ENCODE results near the gene RGS11. TPM values are rescaled to one million over a fixed set of nuclear protein-coding genes. Genes with fewer than 3 reads are reported as not detected.

Gene RGS11
- polyA plus RNA-seq, 1 donor from 2014 or later = 3.5 TPM

- H3K9me3 ChIP-seq (ENCODE audit: low read length) = no peaks in the 10 kb centered on the region
- no peaks in the 10 kb centered on the region for H4K20me1 ChIP-seq (ENCODE audit: insufficient read depth)
- no peak overlapping the region for H3K9ac ChIP-seq (ENCODE audit: low read length)
- no peak overlapping the region for H3K27ac ChIP-seq (ENCODE audit: low read length)
- no peaks in the 10 kb centered on the region for H3K27me3 ChIP-seq (ENCODE audit: insufficient read depth, low read depth, low read length)
- H2AFZ ChIP-seq (ENCODE audit: low read depth, low read length) = no peak overlapping the region
- H3K4me2 ChIP-seq (ENCODE audit: low read length) = no peak overlapping the region
- no peaks in the 10 kb centered on the region for H3K9me2 ChIP-seq (ENCODE audit: insufficient read depth, low read length)
- TF ChIP-seq EZH2 (IDR thresholded peaks at IDR 0.05; ENCODE audit: borderline replicate concordance, insufficient read depth, low read length, poor library complexity, severe bottlenecking) (no peak), SMC3 (conservative IDR thresholded peaks at IDR 0.05; ENCODE audit: poor library complexity) (no peak)
- H3K79me2 ChIP-seq (replicated peaks; ENCODE audit: insufficient read depth, low read length) = no peaks in the 10 kb centered on the region
- no peak overlapping the region for H3K4me3 ChIP-seq (ENCODE audit: low read length)
- H3K36me3 ChIP-seq (ENCODE audit: insufficient read depth, low read length) = peaks cover 4% of the 10 kb centered on the region
- H3F3A ChIP-seq (ENCODE audit: insufficient read depth, low read length, poor library complexity, severe bottlenecking) = no peaks in the 10 kb centered on the region
Observed at GRCh38 chr16:287981-288920, 12.5 kb upstream of the RGS11 start.

DNA sequence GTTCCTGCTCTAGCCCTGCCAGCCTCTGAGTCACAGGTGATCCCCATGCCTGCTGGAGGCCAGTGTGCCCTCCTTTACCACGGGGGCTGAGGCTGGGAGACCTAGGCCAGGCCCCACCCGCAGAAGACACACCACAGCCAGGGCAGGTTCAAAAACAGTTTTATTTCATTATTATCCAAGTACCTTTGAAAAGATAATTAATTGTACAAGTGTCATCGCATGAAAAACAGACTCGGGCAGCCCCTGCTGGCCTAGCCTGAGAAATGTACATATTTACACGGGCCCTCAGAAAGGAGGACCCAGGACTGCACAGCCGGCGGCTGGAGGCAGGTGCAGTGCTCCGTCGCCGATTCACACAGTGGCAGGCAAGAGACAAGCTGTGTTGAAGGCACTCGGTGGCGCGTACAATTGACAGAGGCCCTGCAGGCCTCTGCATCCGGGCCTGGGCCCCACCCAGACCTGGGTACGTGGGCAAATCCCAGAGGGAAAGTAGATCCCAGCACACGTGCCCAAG is 11.6 kb upstream of the RGS11 start:
- Histone ChIP-seq H3F3A (ENCODE audit: insufficient read depth, low read length, poor library complexity, severe bottlenecking) (no peaks in the 10 kb centered on the region), H3K4me2 (ENCODE audit: low read length) (no peak overlapping the region), H3K9me3 (ENCODE audit: low read length) (no peaks in the 10 kb centered on the region), H3K27ac (ENCODE audit: low read length) (no peak overlapping the region), H3K4me3 (ENCODE audit: low read length) (no peak overlapping the region), H3K27me3 (ENCODE audit: insufficient read depth, low read depth, low read length) (no peaks in the 10 kb centered on the region), H3K9ac (ENCODE audit: low read length) (no peak overlapping the region), H3K79me2 (replicated peaks; ENCODE audit: insufficient read depth, low read length) (no peaks in the 10 kb centered on the region), H4K20me1 (ENCODE audit: insufficient read depth) (no peaks in the 10 kb centered on the region), H3K36me3 (ENCODE audit: insufficient read depth, low read length) (peaks cover 4% of the 10 kb centered on the region), H3K9me2 (ENCODE audit: insufficient read depth, low read length) (no peaks in the 10 kb centered on the region), H2AFZ (ENCODE audit: low read depth, low read length) (no peak overlapping the region)
- TF ChIP-seq EP300 (conservative IDR thresholded peaks at IDR 0.05; ENCODE audit: poor library complexity, severe bottlenecking) (no peak), POLR2AphosphoS5 (IDR thresholded peaks at IDR 0.05) (no peak), REST (IDR thresholded peaks at IDR 0.05; ENCODE audit: borderline replicate concordance) (no peak), SMC3 (conservative IDR thresholded peaks at IDR 0.05; ENCODE audit: poor library complexity) (no peak), TAF1 (IDR thresholded peaks at IDR 0.05; ENCODE audit: low read depth) (no peak), EZH2 (IDR thresholded peaks at IDR 0.05; ENCODE audit: borderline replicate concordance, insufficient read depth, low read length, poor library complexity, severe bottlenecking) (no peak), MXI1 (conservative IDR thresholded peaks at IDR 0.05; ENCODE audit: poor library complexity, severe bottlenecking) (no peak), RAD21 (conservative IDR thresholded peaks at IDR 0.05) (no peak)
- TF ChIP-seq, protein P1, sequence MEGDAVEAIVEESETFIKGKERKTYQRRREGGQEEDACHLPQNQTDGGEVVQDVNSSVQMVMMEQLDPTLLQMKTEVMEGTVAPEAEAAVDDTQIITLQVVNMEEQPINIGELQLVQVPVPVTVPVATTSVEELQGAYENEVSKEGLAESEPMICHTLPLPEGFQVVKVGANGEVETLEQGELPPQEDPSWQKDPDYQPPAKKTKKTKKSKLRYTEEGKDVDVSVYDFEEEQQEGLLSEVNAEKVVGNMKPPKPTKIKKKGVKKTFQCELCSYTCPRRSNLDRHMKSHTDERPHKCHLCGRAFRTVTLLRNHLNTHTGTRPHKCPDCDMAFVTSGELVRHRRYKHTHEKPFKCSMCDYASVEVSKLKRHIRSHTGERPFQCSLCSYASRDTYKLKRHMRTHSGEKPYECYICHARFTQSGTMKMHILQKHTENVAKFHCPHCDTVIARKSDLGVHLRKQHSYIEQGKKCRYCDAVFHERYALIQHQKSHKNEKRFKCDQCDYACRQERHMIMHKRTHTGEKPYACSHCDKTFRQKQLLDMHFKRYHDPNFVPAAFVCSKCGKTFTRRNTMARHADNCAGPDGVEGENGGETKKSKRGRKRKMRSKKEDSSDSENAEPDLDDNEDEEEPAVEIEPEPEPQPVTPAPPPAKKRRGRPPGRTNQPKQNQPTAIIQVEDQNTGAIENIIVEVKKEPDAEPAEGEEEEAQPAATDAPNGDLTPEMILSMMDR (IDR thresholded peaks at IDR 0.05; ENCODE audit: poor library complexity, severe bottlenecking) = no peak

All from neural cell (in vitro differentiated cells).